Measurements from ENCODE around the gene UBR3. TPM values are rescaled to one million over a fixed set of nuclear protein-coding genes. Genes with fewer than 3 reads are reported as not detected.

The UBR3 gene
- total and polyA plus RNA-seq, 2 of the 4 experiments (the other 2 are of a cell fraction): 10.0 to 33.9 TPM

GRCh38 chr2:169782513-169782912, 44.7 kb upstream of the UBR3 start:
- no peaks in the 10 kb centered on the region for H3K79me1 ChIP-seq (ENCODE audit: low read depth in 1 of 2, low read length in 2 of 2)
- no peak overlapping the region for H3K27ac ChIP-seq (ENCODE audit: insufficient read depth, low read length)
- H2AFZ ChIP-seq (replicated peaks; ENCODE audit: low read length, poor library complexity): no peak overlapping the region
- H3K4ac ChIP-seq (ENCODE audit: low read depth, low read length): no peak overlapping the region
- no peak overlapping the region for H4K8ac ChIP-seq (ENCODE audit: low read depth in 2 of 2, low read length in 2 of 2)
- POLR2A ChIA-PET (ENCODE audit: unreplicated experiment): no interaction called here
- H4K91ac ChIP-seq (ENCODE audit: insufficient read depth, low read depth, low read length): no peak overlapping the region
- no peak overlapping the region for H2AK5ac ChIP-seq (ENCODE audit: low read depth, low read length)
- CTCF ChIA-PET: no interaction called here
- intact Hi-C loops (cut with micrococcal nuclease) (no loop called here), in situ Hi-C loops (cut with MboI; ENCODE audit: low sequenced_read_pairs) (no loop called here), dilution Hi-C loops (cut with HindIII; ENCODE audit: low sequenced_read_pairs, unreplicated experiment) (no loop called here)
- H3K4me3 ChIP-seq (ENCODE audit: insufficient read depth, low read depth, low read length): no peak overlapping the region
- BruUV-seq (replicated peaks): no TSS peak
- H2BK5ac ChIP-seq (ENCODE audit: low read depth, low read length, poor library complexity, severe bottlenecking): no peak overlapping the region
- H3K27me3 ChIP-seq (ENCODE audit: control insufficient read depth, insufficient read depth, low read length): no peaks in the 10 kb centered on the region
- H3K14ac ChIP-seq (replicated peaks; ENCODE audit: low read depth, low read length): no peak overlapping the region
- H4K20me1 ChIP-seq (ENCODE audit: insufficient read depth, low read length): no peaks in the 10 kb centered on the region
- H3K18ac ChIP-seq (ENCODE audit: low read depth, low read length): no peak overlapping the region
- H3K4me1 ChIP-seq (ENCODE audit: control insufficient read depth, insufficient read depth, low read length): no peaks in the 10 kb centered on the region
- no peaks in the 10 kb centered on the region for H3K36me3 ChIP-seq (ENCODE audit: control insufficient read depth, insufficient read depth, low read length)
- H2AK9ac ChIP-seq (replicated peaks; ENCODE audit: low read depth, low read length, poor library complexity): no peak overlapping the region
- DNase-seq (no peak), ATAC-seq (ENCODE audit: low read depth) (no peak)
- H3K9me3 ChIP-seq (ENCODE audit: control insufficient read depth, insufficient read depth, low read length): no peaks in the 10 kb centered on the region
- no peak overlapping the region for H2BK120ac ChIP-seq (ENCODE audit: low read depth, low read length)
- no peak overlapping the region for H3K9ac ChIP-seq (ENCODE audit: low read depth, low read length)
- no peak overlapping the region for H4K5ac ChIP-seq (ENCODE audit: low read depth, low read length)
- H3K9me1 ChIP-seq (ENCODE audit: insufficient read depth, low read length): no peaks in the 10 kb centered on the region
- no peak overlapping the region for H3K56ac ChIP-seq (ENCODE audit: extremely low read depth, insufficient read depth, low read length)
- no peak overlapping the region for H2BK20ac ChIP-seq (ENCODE audit: low read depth, low read length)
- no peak overlapping the region for H3K23ac ChIP-seq (ENCODE audit: low read depth, low read length)
- no CpG with 5 or more reads among the region's 1 CpG for WGBS, 2 experiments (ENCODE audit: extremely low coverage in 2 of 2, insufficient read length in 1 of 2)
- H2BK15ac ChIP-seq (ENCODE audit: low read depth, low read length): no peak overlapping the region
- no peak for TF ChIP-seq MAZ (IDR thresholded peaks at IDR 0.05; ENCODE audit: borderline replicate concordance, low read depth, low read length)
- TF ChIP-seq MXI1 (IDR thresholded peaks at IDR 0.05; ENCODE audit: borderline replicate concordance, low read depth, low read length): no peak
- no peak for TF ChIP-seq USF2 (IDR thresholded peaks at IDR 0.05; ENCODE audit: low read depth, low read length)
- no peak for TF ChIP-seq MAFK (IDR thresholded peaks at IDR 0.05; ENCODE audit: low read depth, low read length)
- TF ChIP-seq POLR2A (IDR thresholded peaks at IDR 0.05; ENCODE audit: low read depth, low read length): no peak
- no peak for TF ChIP-seq BHLHE40 (IDR thresholded peaks at IDR 0.05; ENCODE audit: low read depth, low read length)
- no peak for TF ChIP-seq CEBPB (IDR thresholded peaks at IDR 0.05; ENCODE audit: low read depth, low read length)
- no peak overlapping the region for H3K4me2 ChIP-seq (ENCODE audit: low read depth, low read length)
